Measurements from ENCODE around the gene AFF3. TPM values are rescaled to one million over a fixed set of nuclear protein-coding genes. Genes with fewer than 3 reads are reported as not detected.

The AFF3 gene
- total RNA-seq, 1 experiment from 2014 or later: not detected

DNA sequence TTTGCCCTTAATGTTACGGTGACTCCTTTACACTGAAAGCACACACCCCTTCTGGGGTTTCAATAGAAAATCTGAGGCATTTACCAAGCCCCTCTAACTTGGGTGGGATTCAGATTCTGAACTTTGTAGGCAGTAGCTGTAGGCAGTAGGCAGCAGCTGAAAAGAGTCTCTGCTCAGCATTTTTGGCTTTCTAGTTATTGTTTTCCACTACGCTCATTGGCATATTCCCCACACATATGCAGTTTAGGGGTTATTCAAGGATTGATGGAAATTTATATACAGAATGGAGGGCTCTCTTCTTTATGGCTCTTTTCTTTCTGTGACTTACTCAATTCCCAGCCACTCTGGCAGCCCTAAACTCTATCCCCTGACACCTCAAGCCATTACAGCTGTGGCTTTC lies 419.9 kb downstream of the AFF3 start:
- intact Hi-C loops (cut with micrococcal nuclease; ENCODE audit: unreplicated experiment): no loop called here
- Mint-ChIP-seq H3K9me3 (ENCODE audit: low read depth, unreplicated experiment) (peaks cover 5% of the 10 kb centered on the region), H3K36me3 (ENCODE audit: insufficient read depth, unreplicated experiment) (no peaks in the 10 kb centered on the region), H3K4me3 (ENCODE audit: low read depth, unreplicated experiment) (no peak overlapping the region), H3K4me1 (ENCODE audit: low read depth, unreplicated experiment) (no peaks in the 10 kb centered on the region), H3K27me3 (ENCODE audit: unreplicated experiment) (peaks cover 14% of the 10 kb centered on the region), H3K27ac (ENCODE audit: unreplicated experiment) (no peak overlapping the region)
- no TSS peak for BruUV-seq (replicated peaks)
- no peak for DNase-seq
- TF ChIP-seq, protein P1, sequence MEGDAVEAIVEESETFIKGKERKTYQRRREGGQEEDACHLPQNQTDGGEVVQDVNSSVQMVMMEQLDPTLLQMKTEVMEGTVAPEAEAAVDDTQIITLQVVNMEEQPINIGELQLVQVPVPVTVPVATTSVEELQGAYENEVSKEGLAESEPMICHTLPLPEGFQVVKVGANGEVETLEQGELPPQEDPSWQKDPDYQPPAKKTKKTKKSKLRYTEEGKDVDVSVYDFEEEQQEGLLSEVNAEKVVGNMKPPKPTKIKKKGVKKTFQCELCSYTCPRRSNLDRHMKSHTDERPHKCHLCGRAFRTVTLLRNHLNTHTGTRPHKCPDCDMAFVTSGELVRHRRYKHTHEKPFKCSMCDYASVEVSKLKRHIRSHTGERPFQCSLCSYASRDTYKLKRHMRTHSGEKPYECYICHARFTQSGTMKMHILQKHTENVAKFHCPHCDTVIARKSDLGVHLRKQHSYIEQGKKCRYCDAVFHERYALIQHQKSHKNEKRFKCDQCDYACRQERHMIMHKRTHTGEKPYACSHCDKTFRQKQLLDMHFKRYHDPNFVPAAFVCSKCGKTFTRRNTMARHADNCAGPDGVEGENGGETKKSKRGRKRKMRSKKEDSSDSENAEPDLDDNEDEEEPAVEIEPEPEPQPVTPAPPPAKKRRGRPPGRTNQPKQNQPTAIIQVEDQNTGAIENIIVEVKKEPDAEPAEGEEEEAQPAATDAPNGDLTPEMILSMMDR (IDR thresholded peaks at IDR 0.05; ENCODE audit: unreplicated experiment): no peak
- CTCF ChIA-PET: no interaction called here

DNA sequence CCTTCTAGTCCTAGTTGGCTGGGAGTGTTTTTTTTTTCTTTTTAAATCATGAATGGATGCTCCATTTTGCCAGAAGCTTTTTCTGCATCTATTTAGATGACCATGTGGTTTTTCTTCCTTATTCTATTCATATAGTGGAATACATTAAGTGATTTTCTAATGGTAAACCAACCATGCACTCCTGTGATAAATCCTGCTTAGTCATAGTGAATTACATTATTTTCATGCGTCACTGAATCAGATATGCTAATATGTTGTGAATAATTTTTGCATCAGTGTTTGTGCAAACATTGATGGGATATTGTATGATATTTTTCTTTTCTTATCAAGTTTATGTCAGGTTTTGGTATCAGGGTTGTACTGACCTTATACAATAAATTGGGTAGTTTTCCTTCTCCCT lies 423.3 kb downstream of the AFF3 start:
- intact Hi-C loops (cut with micrococcal nuclease; ENCODE audit: unreplicated experiment): no loop called here
- H3K27me3 Mint-ChIP-seq (ENCODE audit: unreplicated experiment): peaks cover 20% of the 10 kb centered on the region
- no TSS peak for BruUV-seq (replicated peaks)
- no peak for DNase-seq
- no peaks in the 10 kb centered on the region for H3K4me1 Mint-ChIP-seq (ENCODE audit: low read depth, unreplicated experiment)
- no peaks in the 10 kb centered on the region for H3K36me3 Mint-ChIP-seq (ENCODE audit: insufficient read depth, unreplicated experiment)
- TF ChIP-seq, protein P1 (IDR thresholded peaks at IDR 0.05; ENCODE audit: unreplicated experiment): no peak
- no peak overlapping the region for H3K27ac Mint-ChIP-seq (ENCODE audit: unreplicated experiment)
- H3K9me3 Mint-ChIP-seq (ENCODE audit: low read depth, unreplicated experiment): peaks cover 5% of the 10 kb centered on the region
- CTCF ChIA-PET: no interaction called here
- H3K4me3 Mint-ChIP-seq (ENCODE audit: low read depth, unreplicated experiment): no peak overlapping the region

DNA sequence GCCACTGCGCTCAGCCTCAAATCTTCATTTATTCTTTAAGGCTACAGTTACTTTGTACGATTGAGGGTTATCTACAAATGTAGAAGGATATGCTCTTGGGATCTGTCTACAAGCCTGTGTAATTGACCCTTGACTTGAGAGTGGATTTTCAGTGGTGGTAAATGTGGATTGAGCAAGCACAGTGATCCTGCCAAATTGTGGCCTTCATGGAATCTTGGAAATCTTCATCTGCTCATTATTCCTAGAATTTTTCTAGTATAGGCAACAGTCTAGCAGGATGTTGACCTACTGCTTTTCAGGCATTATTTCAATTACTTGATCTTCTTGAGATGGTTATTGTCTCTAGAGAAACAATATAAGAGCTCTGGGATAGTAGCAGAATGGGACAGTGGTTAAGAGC lies 426.4 kb downstream of the AFF3 start:
- H3K9me3 Mint-ChIP-seq (ENCODE audit: low read depth, unreplicated experiment): no peaks in the 10 kb centered on the region
- no peaks in the 10 kb centered on the region for H3K4me1 Mint-ChIP-seq (ENCODE audit: low read depth, unreplicated experiment)
- peaks cover 38% of the 10 kb centered on the region for H3K27me3 Mint-ChIP-seq (ENCODE audit: unreplicated experiment)
- no peak for DNase-seq
- H3K4me3 Mint-ChIP-seq (ENCODE audit: low read depth, unreplicated experiment): no peak overlapping the region
- CTCF ChIA-PET: no interaction called here
- no peaks in the 10 kb centered on the region for H3K36me3 Mint-ChIP-seq (ENCODE audit: insufficient read depth, unreplicated experiment)
- BruUV-seq (replicated peaks): no TSS peak
- TF ChIP-seq, protein P1 (IDR thresholded peaks at IDR 0.05; ENCODE audit: unreplicated experiment): no peak
- intact Hi-C loops (cut with micrococcal nuclease; ENCODE audit: unreplicated experiment): no loop called here
- no peak overlapping the region for H3K27ac Mint-ChIP-seq (ENCODE audit: unreplicated experiment)

DNA sequence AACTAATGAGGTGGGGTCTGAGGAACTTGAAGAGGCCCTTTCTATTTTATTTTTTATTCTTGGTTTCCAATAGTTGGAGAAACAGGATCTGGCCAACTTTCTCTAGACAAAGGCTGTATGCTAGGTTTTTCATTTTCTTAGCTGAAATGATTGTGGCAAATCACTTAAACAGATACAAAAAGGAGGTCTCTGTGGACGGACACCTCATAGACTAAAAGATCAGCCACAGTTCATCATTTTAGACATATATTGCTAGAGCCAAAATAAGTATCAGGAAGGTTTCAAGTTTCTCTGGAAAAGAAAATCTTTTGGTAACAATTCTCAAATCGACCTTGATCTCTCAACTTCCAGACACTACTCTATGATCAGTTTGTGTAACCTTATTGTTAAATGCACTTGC lies 428.0 kb downstream of the AFF3 start:
- no peak for DNase-seq
- no TSS peak for BruUV-seq (replicated peaks)
- H3K4me3 Mint-ChIP-seq (ENCODE audit: low read depth, unreplicated experiment): no peak overlapping the region
- peaks cover 52% of the 10 kb centered on the region for H3K27me3 Mint-ChIP-seq (ENCODE audit: unreplicated experiment)
- TF ChIP-seq, protein P1 (IDR thresholded peaks at IDR 0.05; ENCODE audit: unreplicated experiment): no peak
- intact Hi-C loops (cut with micrococcal nuclease; ENCODE audit: unreplicated experiment): no loop called here
- CTCF ChIA-PET: interaction anchor here (1.1 kb wide), 1 partner anchor 11 kb away, joined by 3 read pairs; no protein-coding TSS in a partner anchor
- no peaks in the 10 kb centered on the region for H3K36me3 Mint-ChIP-seq (ENCODE audit: insufficient read depth, unreplicated experiment)
- H3K9me3 Mint-ChIP-seq (ENCODE audit: low read depth, unreplicated experiment): no peaks in the 10 kb centered on the region
- no peaks in the 10 kb centered on the region for H3K4me1 Mint-ChIP-seq (ENCODE audit: low read depth, unreplicated experiment)
- no peak overlapping the region for H3K27ac Mint-ChIP-seq (ENCODE audit: unreplicated experiment)

Data from Calu3 (cell line).